ENCODE measurements around the gene SYNGR2. TPM values are rescaled to one million over a fixed set of nuclear protein-coding genes. Genes with fewer than 3 reads are reported as not detected.

The SYNGR2 gene
- total and polyA plus RNA-seq, 2 of the 8 experiments (the other 6 are each of a cell fraction or from before 2014, with no cell fraction given) = 50.0 to 139 TPM

DNA sequence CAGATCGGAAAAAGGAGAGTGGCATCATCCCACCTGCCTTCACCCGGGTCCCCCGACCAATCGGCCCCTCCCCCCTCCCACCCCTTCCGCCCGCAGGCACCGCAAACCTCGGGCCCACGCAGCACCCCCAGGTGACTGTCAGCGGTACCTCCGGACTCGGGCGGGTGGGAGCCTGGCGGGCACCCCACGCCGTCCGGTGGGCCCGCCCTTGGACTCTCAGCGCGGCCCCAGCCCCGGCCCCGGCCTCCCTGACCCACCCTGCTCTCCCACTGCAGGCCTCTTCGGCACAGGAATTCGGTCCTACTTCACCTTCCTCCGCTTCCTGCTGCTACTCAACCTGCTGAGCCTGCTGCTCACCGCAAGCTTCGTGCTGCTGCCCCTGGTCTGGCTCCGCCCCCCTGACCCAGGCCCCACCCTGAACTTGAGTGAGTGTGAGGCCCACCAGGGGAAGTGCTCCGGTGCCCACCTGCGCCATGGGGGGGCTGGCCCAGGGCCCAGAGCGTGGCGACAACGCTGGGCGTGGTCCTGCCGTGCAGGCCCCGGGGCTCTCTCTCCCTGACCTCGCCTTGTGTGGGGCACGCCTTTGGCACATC is 36.2 kb upstream of the SYNGR2 start:
- H3K4me3 ChIP-seq (ENCODE audit: extremely low read depth in 1 of 4, insufficient read depth in 2 of 4, low read depth in 3 of 4, low read length in 4 of 4) = peak overlapping the region in 2 of 4 experiments; percentile 10 to 58; a peak in 4 of 8 replicates
- no peak overlapping the region for H3K27ac ChIP-seq (ENCODE audit: low read depth, low read length)
- H3K4me1 ChIP-seq (replicated peaks in 1 of 4; ENCODE audit: control insufficient read depth in 3 of 4, insufficient read depth in 4 of 4, low read length in 3 of 4) = peaks cover 0 to 25% (median 12%) of the 10 kb centered on the region in 4 experiments; a peak in 6 of 7 replicates
- no peak overlapping the region for H4K5ac ChIP-seq (ENCODE audit: insufficient read length, low read depth, low read length)
- no peak overlapping the region for H3K56ac ChIP-seq (replicated peaks; ENCODE audit: insufficient read length, low read depth, low read length)
- ChIA-PET CTCF (ENCODE audit: partially characterized antibody) (interaction anchor here (1.5 to 4.2 kb wide), 3 partner anchors 8 to 47 kb away, joined by 4 to 17 read pairs (median 9); no protein-coding TSS in a partner anchor), POLR2A (ENCODE audit: partially characterized antibody) (interaction anchor here (1.0 to 4.6 kb wide), 5 partner anchors 16 to 43 kb away, joined by 3 to 16 read pairs (median 4); no protein-coding TSS in a partner anchor)
- no peak overlapping the region for H3K14ac ChIP-seq (ENCODE audit: insufficient read length)
- H3K9ac ChIP-seq (replicated peaks in 1 of 4; ENCODE audit: extremely low read depth in 1 of 4, low read depth in 3 of 4, low read length in 3 of 4) = no peak overlapping the region
- H3K36me3 ChIP-seq (ENCODE audit: control insufficient read depth in 2 of 4, insufficient read depth in 4 of 4, low read length in 3 of 4) = no peaks in the 10 kb centered on the region
- H4K8ac ChIP-seq (ENCODE audit: extremely low read depth, insufficient read depth, low read length) = no peak overlapping the region; the same call in 1 of the 2 replicates
- no peaks in the 10 kb centered on the region for H3K9me3 ChIP-seq (ENCODE audit: insufficient read depth in 2 of 2, low read depth in 1 of 2, low read length in 1 of 2)
- H3K4ac ChIP-seq (replicated peaks; ENCODE audit: insufficient read length, low read depth, low read length) = no peak overlapping the region
- no peaks in the 10 kb centered on the region for H3K79me2 ChIP-seq (ENCODE audit: control insufficient read depth in 1 of 2, insufficient read depth in 2 of 2, low read length in 2 of 2)
- no peak overlapping the region for H2AK5ac ChIP-seq (ENCODE audit: low read depth, low read length)
- peak overlapping the region; percentile 19 for H4K91ac ChIP-seq (replicated peaks; ENCODE audit: insufficient read length, low read length)
- no peak overlapping the region for H3K23ac ChIP-seq (ENCODE audit: insufficient read length)
- FAIRE-seq = no peak
- peak in 1 of 2 experiments; percentile 69 for DNase-seq (ENCODE audit: low read depth in 1 of 2, low spot score in 2 of 2)
- TF ChIP-seq GABPA (IDR thresholded peaks at IDR 0.05; ENCODE audit: borderline replicate concordance, insufficient read depth, low read length) (no peak), PHF8 (conservative IDR thresholded peaks at IDR 0.05; ENCODE audit: low read depth, low read length) (no peak), POLR2A (IDR thresholded peaks at IDR 0.05; ENCODE audit: control extremely low read depth in 1 of 2, low read depth in 2 of 2, low read length in 2 of 2) (no peak), TEAD4 (IDR thresholded peaks at IDR 0.05; ENCODE audit: low read depth, low read length) (0 out of 2 replicates have a peak, but pooled peaks have one; percentile 35), GTF2F1 (IDR thresholded peaks at IDR 0.05; ENCODE audit: borderline replicate concordance, low read depth, low read length) (no peak), CHD1 (IDR thresholded peaks at IDR 0.05; ENCODE audit: low read depth, low read length) (no peak), KDM4A (IDR thresholded peaks at IDR 0.05; ENCODE audit: low read depth, low read length, severe bottlenecking) (peak; percentile 31), SRF (IDR thresholded peaks at IDR 0.05; ENCODE audit: low read depth, low read length) (no peak)
- TF ChIP-seq, protein P1, sequence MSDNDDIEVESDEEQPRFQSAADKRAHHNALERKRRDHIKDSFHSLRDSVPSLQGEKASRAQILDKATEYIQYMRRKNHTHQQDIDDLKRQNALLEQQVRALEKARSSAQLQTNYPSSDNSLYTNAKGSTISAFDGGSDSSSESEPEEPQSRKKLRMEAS (IDR thresholded peaks at IDR 0.05) = 0 out of 2 replicates have a peak, but pooled peaks have one; percentile 44
- TF ChIP-seq, protein P2, sequence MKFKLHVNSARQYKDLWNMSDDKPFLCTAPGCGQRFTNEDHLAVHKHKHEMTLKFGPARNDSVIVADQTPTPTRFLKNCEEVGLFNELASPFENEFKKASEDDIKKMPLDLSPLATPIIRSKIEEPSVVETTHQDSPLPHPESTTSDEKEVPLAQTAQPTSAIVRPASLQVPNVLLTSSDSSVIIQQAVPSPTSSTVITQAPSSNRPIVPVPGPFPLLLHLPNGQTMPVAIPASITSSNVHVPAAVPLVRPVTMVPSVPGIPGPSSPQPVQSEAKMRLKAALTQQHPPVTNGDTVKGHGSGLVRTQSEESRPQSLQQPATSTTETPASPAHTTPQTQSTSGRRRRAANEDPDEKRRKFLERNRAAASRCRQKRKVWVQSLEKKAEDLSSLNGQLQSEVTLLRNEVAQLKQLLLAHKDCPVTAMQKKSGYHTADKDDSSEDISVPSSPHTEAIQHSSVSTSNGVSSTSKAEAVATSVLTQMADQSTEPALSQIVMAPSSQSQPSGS (IDR thresholded peaks at IDR 0.05; ENCODE audit: low read length) = no peak
- peak overlapping the region; percentile 53 to 69 for H3K4me2 ChIP-seq (ENCODE audit: insufficient read depth in 1 of 2, low read depth in 2 of 2, low read length in 2 of 2)
- H4K20me1 ChIP-seq (replicated peaks in 1 of 2; ENCODE audit: control insufficient read depth in 1 of 2, insufficient read depth in 2 of 2, low read length in 2 of 2) = peaks cover 0 to 3% of the 10 kb centered on the region in 2 experiments
- no peaks in the 10 kb centered on the region for H3K79me1 ChIP-seq (ENCODE audit: low read depth, low read length)
- peak overlapping the region; percentile 10; the same call in 1 of the 2 replicates for H2BK12ac ChIP-seq (ENCODE audit: low read depth, low read length)
- H3K23me2 ChIP-seq (ENCODE audit: low read depth, low read length) = peaks cover 7% of the 10 kb centered on the region
- H2BK20ac ChIP-seq (ENCODE audit: low read length) = no peak overlapping the region
- no peak overlapping the region for H2BK120ac ChIP-seq (replicated peaks; ENCODE audit: low read depth, low read length)
- no peak overlapping the region for H3K18ac ChIP-seq (ENCODE audit: extremely low read depth, low read length)
- peaks cover 0 to 26% (median 17%) of the 10 kb centered on the region in 4 experiments; a peak in 5 of 7 replicates for H3K27me3 ChIP-seq (replicated peaks in 1 of 4; ENCODE audit: control insufficient read depth in 3 of 4, extremely low read depth in 1 of 4, insufficient read depth in 3 of 4, low read length in 3 of 4)
- no peak overlapping the region; the same call in 1 of the 2 replicates for H2BK5ac ChIP-seq (ENCODE audit: low read depth, low read length)
- WGBS, 2 experiments (ENCODE audit: extremely low coverage in 1 of 2, insufficient coverage in 1 of 2, insufficient read length in 1 of 2, insufficient replicate concordance in 2 of 2, low coverage in 1 of 2, low lambda C conversion rate in 2 of 2, missing lambda C conversion rate in 1 of 2) = 70% methylated on average over 10 of the region's 38 CpGs; no CpG with 5 or more reads in 1 of the 2 experiments
- H2BK15ac ChIP-seq (ENCODE audit: low read length) = no peak overlapping the region
- H2AFZ ChIP-seq (ENCODE audit: low read length) = no peak overlapping the region

Measured in H1 (cell line).